Peyer's patch (tissue), 4 donors: ENCODE measurements around the gene CCDC9B.

Experiments used
- CTCF ChIP-seq, 6 experiments: fragments of 450-650 bp in 4 of 6; fragments of 200-600 bp in 2 of 6; sonication (generic) in 1 of 6; IDR thresholded peaks; one replicate each; pipeline ENCODE4 v1.5.1; 2017 to 2019; ENCODE audit warnings: antibody characterized with exemption in 6 of 6, mild to moderate bottlenecking in 3 of 6, moderate library complexity in 1 of 6
- POLR2A ChIP-seq, 2 donors: fragments of 450-650 bp; IDR thresholded peaks; one replicate each; pipeline ENCODE4 v1.5.1; 2017; ENCODE audit warnings: antibody characterized with exemption in 2 of 2, mild to moderate bottlenecking in 2 of 2, moderate library complexity in 2 of 2

- TF ChIP-seq CTCF (IDR thresholded peaks at IDR 0.05) = no peak
- TF ChIP-seq POLR2A (IDR thresholded peaks at IDR 0.05) = no peak
These were observed 47.7 kb downstream of the CCDC9B start for GRCh38 chr15:40293006-40293405.
